ENCODE results near the gene OR6J1.

GRCh38 chr14:22640192-22640591 lies 4.0 kb downstream of the OR6J1 start:
- TF ChIP-seq ZFP1 (CRISPR knock-in tag; IDR thresholded peaks at IDR 0.05) (no peak), NFXL1 (CRISPR knock-in tag; IDR thresholded peaks at IDR 0.05) (no peak), KDM4B (IDR thresholded peaks at IDR 0.05; ENCODE audit: borderline replicate concordance in 2 of 2, low read depth in 1 of 2) (no peak), CTCFL (IDR thresholded peaks at IDR 0.05; ENCODE audit: borderline replicate concordance, insufficient read depth, low read depth, low read length, poor library complexity, severe bottlenecking) (no peak), CEBPG (CRISPR knock-in tag; IDR thresholded peaks at IDR 0.05) (no peak), CEBPG (tag; conservative IDR thresholded peaks at IDR 0.05 in 1 of 2, IDR thresholded peaks at IDR 0.05 in 1 of 2) (no peak), CTCF (IDR thresholded peaks at IDR 0.05 in 2 of 3, conservative IDR thresholded peaks at IDR 0.05 in 1 of 3; ENCODE audit: insufficient read depth in 2 of 3, low read depth in 1 of 3, low read length in 3 of 3) (no peak), CBX1 (IDR thresholded peaks at IDR 0.05; ENCODE audit: low read depth) (no peak)
